ENCODE data around the gene REC114. TPM values are rescaled to one million over a fixed set of nuclear protein-coding genes. Genes with fewer than 3 reads are reported as not detected.

REC114 gene
- total RNA-seq, 1 donor from 2014 or later, result not detected

DNA sequence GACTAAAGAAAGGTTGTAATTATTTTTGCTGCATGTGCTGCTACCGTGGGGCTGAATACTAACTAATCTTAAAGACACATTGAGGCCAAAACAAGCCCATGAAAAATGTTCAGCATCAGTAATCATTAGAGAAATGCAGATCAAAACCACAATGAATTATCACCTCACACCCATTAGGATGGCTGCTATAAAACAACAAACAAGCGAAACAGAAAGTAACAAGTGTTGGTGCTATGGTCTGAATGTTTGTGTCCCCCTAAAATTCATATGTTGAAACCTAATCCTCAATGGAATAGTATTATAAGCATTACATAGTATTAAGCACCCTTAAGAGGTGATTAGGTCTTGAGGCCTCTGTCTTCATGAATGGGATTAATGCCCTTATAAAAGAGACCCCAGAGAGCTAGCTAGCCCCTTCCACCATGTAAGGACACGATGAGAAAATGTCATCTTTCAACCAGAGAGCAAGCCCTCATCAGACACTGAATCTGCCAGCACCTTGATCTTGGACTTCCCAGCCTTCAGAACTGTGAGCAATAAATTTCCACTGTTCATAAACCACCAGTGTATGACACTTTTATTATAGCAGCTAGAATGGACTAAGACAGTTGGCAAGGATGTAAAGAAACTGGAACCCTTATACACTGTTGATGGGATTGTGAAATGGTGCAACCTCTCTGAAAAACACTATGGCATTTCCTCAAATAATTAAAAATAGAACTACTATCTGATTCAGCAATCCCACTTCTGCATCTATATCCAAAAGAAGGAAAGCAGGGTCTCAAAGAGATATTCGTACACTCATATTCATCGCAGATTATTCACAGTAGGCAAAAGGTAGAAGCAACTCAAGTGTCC is 76.1 kb downstream of the REC114 start:
- Histone ChIP-seq H3K36me3 (ENCODE audit: control insufficient read depth, insufficient read depth, low read length) (no peaks in the 10 kb centered on the region), H3K27me3 (ENCODE audit: control insufficient read depth, insufficient read depth, low read length) (no peaks in the 10 kb centered on the region), H3K4me3 (ENCODE audit: low read depth, low read length) (no peak overlapping the region)
- DNase-seq (ENCODE audit: low read depth), result no peak
- TF ChIP-seq, protein P1, sequence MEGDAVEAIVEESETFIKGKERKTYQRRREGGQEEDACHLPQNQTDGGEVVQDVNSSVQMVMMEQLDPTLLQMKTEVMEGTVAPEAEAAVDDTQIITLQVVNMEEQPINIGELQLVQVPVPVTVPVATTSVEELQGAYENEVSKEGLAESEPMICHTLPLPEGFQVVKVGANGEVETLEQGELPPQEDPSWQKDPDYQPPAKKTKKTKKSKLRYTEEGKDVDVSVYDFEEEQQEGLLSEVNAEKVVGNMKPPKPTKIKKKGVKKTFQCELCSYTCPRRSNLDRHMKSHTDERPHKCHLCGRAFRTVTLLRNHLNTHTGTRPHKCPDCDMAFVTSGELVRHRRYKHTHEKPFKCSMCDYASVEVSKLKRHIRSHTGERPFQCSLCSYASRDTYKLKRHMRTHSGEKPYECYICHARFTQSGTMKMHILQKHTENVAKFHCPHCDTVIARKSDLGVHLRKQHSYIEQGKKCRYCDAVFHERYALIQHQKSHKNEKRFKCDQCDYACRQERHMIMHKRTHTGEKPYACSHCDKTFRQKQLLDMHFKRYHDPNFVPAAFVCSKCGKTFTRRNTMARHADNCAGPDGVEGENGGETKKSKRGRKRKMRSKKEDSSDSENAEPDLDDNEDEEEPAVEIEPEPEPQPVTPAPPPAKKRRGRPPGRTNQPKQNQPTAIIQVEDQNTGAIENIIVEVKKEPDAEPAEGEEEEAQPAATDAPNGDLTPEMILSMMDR (IDR thresholded peaks at IDR 0.05; ENCODE audit: insufficient read depth, low read length, poor library complexity, severe bottlenecking), result no peak

DNA sequence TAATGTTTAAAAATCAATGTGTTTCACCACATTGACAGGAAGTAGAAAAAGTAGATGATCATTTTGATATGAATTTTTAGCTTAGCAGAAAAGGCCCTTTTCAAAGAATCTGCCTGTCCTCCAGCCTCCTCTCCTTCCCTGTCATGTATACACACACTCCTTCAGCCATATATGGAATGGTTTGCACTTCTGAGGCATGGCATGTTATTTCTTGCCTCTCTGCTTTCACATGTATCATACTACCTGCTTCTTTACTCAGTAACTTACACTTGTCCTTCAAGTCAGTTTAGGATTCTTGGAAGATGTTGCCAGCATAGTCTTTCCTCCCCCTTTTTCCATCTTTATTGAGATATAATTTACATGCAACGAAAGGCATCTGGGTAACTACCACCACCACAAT is 79.0 kb downstream of the REC114 start:
- DNase-seq (ENCODE audit: low read depth), result no peak
- Histone ChIP-seq H3K4me3 (ENCODE audit: low read depth, low read length) (no peak overlapping the region), H3K27me3 (ENCODE audit: control insufficient read depth, insufficient read depth, low read length) (no peaks in the 10 kb centered on the region), H3K36me3 (ENCODE audit: control insufficient read depth, insufficient read depth, low read length) (no peaks in the 10 kb centered on the region)
- TF ChIP-seq, protein P1 (IDR thresholded peaks at IDR 0.05; ENCODE audit: insufficient read depth, low read length, poor library complexity, severe bottlenecking), result no peak

GRCh38 chr15:73524919-73525318 is 82.0 kb downstream of the REC114 start:
- Histone ChIP-seq H3K36me3 (ENCODE audit: control insufficient read depth, insufficient read depth, low read length) (no peaks in the 10 kb centered on the region), H3K27me3 (ENCODE audit: control insufficient read depth, insufficient read depth, low read length) (no peaks in the 10 kb centered on the region), H3K4me3 (ENCODE audit: low read depth, low read length) (no peak overlapping the region)
- DNase-seq (ENCODE audit: low read depth), result no peak
- TF ChIP-seq, protein P1 (IDR thresholded peaks at IDR 0.05; ENCODE audit: insufficient read depth, low read length, poor library complexity, severe bottlenecking), result no peak

- DNase-seq (ENCODE audit: low read depth), result no peak
- TF ChIP-seq, protein P1 (IDR thresholded peaks at IDR 0.05; ENCODE audit: insufficient read depth, low read length, poor library complexity, severe bottlenecking), result no peak
- Histone ChIP-seq H3K36me3 (ENCODE audit: control insufficient read depth, insufficient read depth, low read length) (no peaks in the 10 kb centered on the region), H3K4me3 (ENCODE audit: low read depth, low read length) (no peak overlapping the region), H3K27me3 (ENCODE audit: control insufficient read depth, insufficient read depth, low read length) (no peaks in the 10 kb centered on the region)
Measured at GRCh38 chr15:73527598-73527997, 84.6 kb downstream of the REC114 start.

DNA sequence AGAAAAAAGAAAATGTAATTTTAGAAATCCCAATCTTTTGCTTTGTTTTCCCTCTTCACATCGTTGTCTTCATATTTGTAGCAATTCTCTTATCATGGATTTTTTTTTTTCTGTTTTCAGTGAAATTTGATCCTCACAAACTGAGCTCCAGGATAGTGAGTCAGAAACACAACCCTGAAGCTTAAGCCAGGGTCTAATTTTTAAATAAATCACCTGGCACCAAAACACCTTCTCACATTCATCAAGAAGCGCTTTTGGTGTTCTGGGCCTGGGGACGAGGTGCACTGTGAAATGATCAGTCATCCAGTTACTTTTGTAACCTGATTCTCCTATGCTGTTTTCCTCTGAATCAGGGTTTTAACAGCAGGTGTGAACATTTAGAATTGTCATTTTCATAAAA is 87.7 kb downstream of the REC114 start:
- no peak for DNase-seq (ENCODE audit: low read depth)
- Histone ChIP-seq H3K36me3 (ENCODE audit: control insufficient read depth, insufficient read depth, low read length) (no peaks in the 10 kb centered on the region), H3K4me3 (ENCODE audit: low read depth, low read length) (no peak overlapping the region), H3K27me3 (ENCODE audit: control insufficient read depth, insufficient read depth, low read length) (no peaks in the 10 kb centered on the region)
- TF ChIP-seq, protein P1 (IDR thresholded peaks at IDR 0.05; ENCODE audit: insufficient read depth, low read length, poor library complexity, severe bottlenecking), result no peak

DNA sequence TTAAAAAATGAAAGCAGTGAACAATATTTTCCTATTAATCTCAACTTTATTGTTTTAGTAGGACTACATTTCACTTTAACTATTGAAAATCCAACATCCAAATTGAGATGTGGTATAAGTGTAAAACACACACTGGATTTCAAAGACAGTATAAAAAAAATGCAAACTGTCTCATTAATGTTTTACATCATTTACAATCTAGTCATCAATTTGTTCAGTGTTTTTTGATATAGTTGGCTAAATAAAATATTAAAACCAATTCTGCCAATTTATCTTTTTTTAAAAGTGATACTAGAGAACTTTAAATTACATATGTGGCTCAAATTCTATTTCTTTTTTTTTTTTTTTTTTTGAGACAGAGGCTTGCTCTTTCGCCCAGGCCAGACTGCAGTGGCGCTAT is 95.2 kb downstream of the REC114 start:
- Histone ChIP-seq H3K27me3 (ENCODE audit: control insufficient read depth, insufficient read depth, low read length) (no peaks in the 10 kb centered on the region), H3K4me3 (ENCODE audit: low read depth, low read length) (no peak overlapping the region), H3K36me3 (ENCODE audit: control insufficient read depth, insufficient read depth, low read length) (no peaks in the 10 kb centered on the region)
- TF ChIP-seq, protein P1 (IDR thresholded peaks at IDR 0.05; ENCODE audit: insufficient read depth, low read length, poor library complexity, severe bottlenecking), result no peak
- no peak for DNase-seq (ENCODE audit: low read depth)
